Anterior cingulate cortex (tissue), 58 donors: Measurements from ENCODE around the gene NCKAP5.
"Not testable (repeated sequence)": the region's sequence is repeated elsewhere in the genome, so short reads cannot be mapped to it uniquely, and the experiment has no call there.

ENCODE experiments used
- DNase-seq, 58 donors: peaks; one replicate each; lab custom pipeline; 2025; lab: John Stamatoyannopoulos, UW

NCKAP5 gene

GRCh38 chr2:133241224-133241571 is 327.1 kb downstream of the NCKAP5 start:
- DNase-seq = no peak

DNA sequence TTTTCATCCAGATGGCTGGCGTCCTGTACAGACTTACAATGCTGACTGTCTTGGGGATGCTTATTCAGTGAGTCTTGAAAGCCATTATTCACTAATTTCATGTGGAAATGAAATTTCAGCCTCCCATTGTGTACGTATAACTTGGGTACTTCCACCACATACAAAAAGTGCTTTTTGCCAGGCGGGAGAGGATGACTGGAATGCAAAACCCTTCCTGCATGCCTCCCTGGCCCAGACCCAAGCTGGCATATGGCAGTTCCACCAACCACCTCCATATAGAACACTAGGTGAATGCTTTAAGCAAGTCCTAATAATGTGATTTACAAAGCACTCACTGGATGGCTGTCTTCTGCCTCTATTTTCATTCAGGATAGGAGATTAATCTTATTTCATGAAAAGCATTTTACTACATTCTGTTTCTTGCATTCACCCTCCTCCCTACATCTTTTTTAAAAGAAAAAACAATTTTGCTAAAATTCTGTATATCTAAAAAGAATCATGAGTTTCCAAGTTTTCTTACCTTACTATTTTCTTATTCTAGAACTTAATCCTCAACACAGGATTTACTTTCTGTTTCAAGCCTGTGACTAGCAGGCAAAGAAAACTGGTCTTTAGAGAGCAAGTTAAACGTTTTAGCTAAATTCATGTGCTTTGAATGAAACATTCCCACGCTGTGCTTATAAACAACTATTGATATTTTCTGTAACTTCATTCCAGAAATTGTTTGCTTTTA is 327.6 kb downstream of the NCKAP5 start:
- DNase-seq = peak in 2 of 58 donors; percentile 22 to 26

GRCh38 chr2:133235968-133236367 is 332.3 kb downstream of the NCKAP5 start:
- no peak for DNase-seq

DNA sequence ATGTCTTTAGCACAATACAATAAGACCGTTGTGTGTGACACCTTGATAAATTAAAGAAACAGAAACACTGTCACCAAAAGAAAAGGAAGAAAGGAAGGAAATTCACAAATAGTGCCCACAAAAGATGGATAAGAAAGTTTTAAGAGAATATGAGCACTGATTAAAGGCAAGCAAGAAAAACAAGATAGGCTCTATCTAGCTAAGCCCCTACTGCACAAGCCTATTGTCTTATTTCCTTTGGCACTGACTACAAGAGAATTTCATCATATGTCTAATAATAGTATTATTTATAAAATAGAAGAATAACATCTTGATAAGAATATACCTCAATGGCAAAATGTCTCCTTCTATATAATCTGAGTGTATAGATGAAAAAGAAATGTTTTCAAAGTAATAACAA is 335.7 kb downstream of the NCKAP5 start:
- DNase-seq = no peak

DNA sequence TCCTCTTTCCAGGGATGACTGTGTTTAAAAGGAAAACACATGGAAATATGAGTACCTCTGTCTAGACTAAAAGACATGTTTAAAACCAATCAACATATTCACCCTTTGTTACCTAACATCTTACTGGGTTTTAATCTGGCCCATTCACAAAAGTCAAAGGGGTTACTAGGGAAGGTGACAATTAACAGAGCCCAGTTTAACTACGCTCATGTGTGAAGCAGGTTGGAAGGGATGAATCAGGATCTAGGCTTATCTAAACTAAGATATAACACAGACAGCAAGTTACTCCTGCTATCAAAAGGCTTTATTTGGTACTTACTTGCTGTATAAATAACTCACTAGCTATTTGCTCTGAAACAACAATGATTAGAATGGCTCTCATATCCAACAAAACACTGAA is 337.0 kb downstream of the NCKAP5 start:
- no peak for DNase-seq

DNA sequence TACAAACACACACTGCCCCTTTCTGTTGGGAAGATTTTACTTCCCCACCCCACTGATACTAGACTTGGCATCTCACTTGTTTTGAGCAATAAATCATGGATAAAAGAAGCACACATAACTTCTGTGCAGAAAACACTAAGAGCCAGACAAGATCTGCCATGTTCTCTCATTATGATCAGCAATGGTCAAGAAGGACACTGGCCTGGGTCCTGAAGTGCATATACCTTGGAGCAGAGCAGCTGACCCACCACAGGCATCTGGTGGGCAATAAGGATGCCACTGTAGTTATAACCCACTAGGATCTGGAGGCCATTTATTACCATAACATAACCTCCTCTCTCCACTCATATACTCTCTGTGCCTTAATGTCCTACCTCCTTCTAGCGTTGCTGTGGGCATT is 338.3 kb downstream of the NCKAP5 start:
- no peak for DNase-seq

- no peak for DNase-seq
These were observed 345.0 kb downstream of the NCKAP5 start for GRCh38 chr2:133223226-133223625.

DNA sequence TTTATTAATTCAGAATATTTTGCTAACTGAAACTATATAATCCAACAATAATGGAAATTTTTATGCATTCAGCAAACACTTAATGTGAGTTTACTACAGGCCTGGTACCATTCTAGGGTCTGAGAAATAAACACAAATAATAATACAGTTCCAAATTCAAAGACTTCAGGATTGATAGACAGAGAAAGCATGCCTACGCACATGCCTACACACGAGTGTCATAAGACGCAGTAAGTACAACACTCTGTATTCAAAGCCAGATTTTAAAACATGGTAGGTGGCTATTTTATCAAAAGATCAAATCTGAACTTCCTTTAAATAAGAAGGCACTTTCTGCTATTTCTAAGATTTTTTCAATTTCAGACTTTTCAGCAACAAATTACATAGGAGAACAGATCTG is 346.9 kb downstream of the NCKAP5 start:
- DNase-seq = no peak

GRCh38 chr2:133218204-133218603 is 350.1 kb downstream of the NCKAP5 start:
- no peak for DNase-seq

DNA sequence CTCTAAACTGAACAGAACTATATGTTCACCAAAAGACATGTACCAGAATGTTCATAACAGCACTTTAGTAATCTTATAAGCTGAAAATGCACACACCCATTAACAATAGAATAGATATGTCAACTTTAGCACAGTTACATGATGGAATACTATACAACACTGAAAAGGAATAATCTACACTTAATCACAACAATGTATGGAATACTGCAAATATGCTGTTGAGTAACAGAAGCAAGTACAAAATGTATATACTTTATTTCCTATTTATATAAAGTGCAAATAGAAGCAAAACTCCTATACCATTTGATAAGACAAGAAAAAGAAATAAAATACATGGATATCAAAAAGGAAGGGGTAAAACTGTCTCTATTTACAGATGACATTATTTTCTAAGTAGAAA is 352.8 kb downstream of the NCKAP5 start:
- DNase-seq = no peak

DNA sequence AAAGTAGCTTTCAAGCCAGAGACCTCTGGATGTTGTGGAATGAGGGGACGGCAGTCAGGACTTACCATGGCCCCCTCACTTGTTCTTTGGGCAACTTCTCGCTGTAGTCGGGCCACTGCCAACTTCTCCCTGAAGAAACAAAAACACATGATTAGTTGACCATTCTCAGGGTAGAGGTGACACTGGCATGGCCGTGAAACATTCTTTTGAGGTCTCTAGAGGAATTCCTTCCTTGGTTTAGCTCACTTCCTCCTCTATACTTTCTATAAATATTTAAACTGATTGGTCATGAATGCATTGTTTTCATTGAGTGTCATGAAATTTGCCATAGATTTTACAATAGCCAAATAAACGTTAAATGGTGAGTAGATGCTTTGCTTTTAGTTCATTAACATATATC is 354.6 kb downstream of the NCKAP5 start:
- DNase-seq = no peak

DNA sequence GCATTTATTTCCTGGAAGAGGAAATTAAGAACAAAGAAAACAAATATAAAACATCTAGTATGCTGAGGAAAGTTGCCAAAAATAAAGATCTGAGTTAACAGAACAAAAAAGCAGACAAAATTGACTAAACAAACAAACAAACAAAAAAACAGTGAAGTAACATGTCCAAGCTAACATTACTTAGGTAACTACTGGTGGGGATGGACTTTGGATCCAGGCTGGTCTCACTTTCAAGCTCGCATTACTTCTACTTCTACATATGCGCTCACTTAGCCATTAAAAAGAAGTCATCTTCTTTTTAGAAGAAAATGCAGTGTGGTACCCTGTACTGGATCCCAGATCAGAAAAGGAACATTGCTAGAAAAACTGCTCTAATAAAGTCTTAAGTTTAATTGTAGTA is 358.9 kb downstream of the NCKAP5 start:
- no peak for DNase-seq

DNA sequence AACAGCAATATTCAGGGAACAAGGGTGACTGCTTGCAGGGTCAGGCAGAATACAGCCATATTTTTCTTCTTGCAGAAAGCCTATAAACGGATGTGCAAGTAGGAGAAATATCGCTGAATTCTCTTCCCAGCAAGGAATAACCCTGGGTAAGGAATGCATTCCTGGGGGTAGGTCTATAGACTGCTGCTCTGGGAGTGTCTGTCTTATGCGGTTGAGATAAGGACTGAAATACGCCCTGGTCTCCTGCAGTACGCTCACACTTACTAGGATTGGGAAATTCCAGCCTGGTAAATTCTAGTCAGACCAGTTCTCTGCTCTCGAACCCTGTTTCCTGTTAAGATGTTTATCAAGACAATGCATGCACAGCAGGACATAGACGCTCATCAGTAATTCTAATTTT is 361.6 kb downstream of the NCKAP5 start:
- DNase-seq = not testable (repeated sequence)

GRCh38 chr2:133204421-133204820 is 363.8 kb downstream of the NCKAP5 start:
- DNase-seq = no peak

GRCh38 chr2:133200684-133201421 is 367.4 kb downstream of the NCKAP5 start:
- DNase-seq = no peak

- DNase-seq = no peak
These were observed 369.6 kb downstream of the NCKAP5 start for GRCh38 chr2:133198678-133199077.

GRCh38 chr2:133197156-133197555 is 371.1 kb downstream of the NCKAP5 start:
- DNase-seq = no peak

GRCh38 chr2:133194777-133195335 is 373.4 kb downstream of the NCKAP5 start:
- DNase-seq = no peak

DNA sequence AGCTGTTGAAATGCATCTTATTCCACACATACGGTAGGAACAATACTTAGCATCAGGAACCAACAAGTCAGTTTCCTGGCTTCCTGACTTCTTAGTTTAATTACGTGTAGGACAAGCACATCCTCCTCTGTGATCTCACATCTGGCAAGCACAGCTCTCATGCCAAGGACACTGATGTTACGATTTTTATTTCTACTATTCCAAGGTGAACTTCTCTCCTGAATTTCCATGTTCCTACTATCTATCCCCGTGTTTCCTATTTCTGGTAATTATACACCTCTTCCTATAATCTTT is 374.0 kb downstream of the NCKAP5 start:
- no peak for DNase-seq

DNA sequence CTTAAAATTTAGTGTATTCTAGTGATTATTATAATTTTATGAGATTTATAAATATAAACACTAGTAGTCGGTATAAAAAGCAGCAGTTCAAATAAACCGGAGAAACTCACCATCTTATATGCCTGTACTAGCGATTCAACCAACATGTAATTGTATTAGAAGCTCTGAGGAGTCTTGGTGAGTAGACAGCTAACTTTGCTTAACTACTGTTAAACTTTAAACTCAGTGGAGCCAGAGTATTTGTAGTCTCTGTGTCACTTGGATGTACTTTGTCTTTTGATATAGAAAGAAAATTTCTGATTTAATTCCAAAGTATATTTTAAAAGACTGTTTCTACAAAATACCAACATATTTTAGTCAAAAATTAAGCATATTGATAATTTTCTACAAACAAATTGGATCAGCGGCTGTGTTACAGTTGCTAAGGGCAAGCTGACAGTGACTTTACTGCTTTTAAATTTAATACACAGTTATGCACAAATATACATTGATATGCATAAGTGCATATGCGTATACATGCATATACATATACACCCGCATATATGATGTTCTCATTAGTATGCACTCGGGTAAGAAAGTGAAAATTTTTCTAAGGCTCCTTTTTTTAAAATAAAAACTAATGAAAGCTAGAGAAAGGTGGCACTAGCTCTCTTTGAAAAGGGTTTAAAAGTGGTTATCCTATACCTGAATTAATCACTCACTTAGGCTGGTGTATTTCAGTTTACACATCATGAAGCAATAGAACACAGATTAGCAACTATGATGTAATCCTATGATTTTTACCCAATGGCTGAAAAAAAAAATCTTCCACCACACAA is 374.5 kb downstream of the NCKAP5 start:
- DNase-seq = no peak

GRCh38 chr2:133192028-133192427 is 376.2 kb downstream of the NCKAP5 start:
- DNase-seq = no peak
